IPS-15b (cell line): Measurements from ENCODE around the gene PPP1R3D.

Experiments
- H3K27me3 ChIP-seq: one replicate; pipeline ENCODE4 v1.6.1; 2013; ENCODE audit warnings: low read length; ENCODE audit not compliant: control insufficient read depth, insufficient read depth
- H3K36me3 ChIP-seq: one replicate; pipeline ENCODE4 v1.6.1; 2013; ENCODE audit warnings: low read length; ENCODE audit not compliant: control insufficient read depth, insufficient read depth
- H3K4me1 ChIP-seq: one replicate; pipeline ENCODE4 v1.6.1; 2013; ENCODE audit warnings: mild to moderate bottlenecking, low read length; ENCODE audit not compliant: control insufficient read depth, insufficient read depth
- H3K4me3 ChIP-seq: one replicate; pipeline ENCODE4 v1.5.1; 2013; ENCODE audit warnings: low read depth, low read length
- H3K9ac ChIP-seq: one replicate; pipeline ENCODE4 v1.6.1; 2013; ENCODE audit warnings: low read depth, mild to moderate bottlenecking, low read length
- H3K9me3 ChIP-seq: one replicate; pipeline ENCODE4 v1.6.1; 2013; ENCODE audit warnings: mild to moderate bottlenecking, low read length; ENCODE audit not compliant: control insufficient read depth, insufficient read depth

The PPP1R3D gene

DNA sequence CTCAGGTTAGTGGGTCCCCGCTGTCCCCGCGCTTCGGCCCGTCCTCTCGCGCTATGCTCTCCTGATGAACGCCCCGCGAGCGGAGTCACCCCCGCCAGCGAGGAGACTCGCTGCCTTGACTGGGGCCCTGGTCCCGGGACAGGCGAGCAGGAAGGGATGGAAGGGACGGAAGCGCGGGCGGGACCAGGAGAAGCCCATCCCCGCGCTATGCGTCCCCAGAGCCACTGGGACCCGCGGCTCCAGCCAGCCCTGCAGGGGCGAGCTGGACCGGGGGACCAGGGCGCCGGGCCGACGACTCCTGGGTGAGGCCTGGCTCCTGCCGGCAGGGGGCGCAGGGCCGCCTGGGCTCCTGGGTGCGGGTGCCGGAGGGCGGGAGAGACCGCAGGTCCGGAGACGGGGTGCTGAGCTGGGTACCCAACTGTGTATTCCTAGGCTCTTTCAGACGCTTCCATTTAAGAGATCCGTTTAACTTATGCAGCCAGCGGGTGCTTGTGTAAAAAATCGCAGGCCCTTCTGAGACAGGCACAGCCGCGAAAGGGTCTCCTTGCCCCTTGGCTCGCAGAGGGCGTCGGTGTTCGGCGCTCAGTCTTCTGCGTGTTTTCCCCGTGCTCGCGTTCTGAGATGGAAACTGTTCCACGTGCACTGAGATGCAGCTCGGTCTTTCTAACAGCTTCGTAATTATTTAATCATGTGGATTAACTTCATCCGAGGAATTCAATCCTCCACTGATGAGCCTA is 6.1 kb downstream of the PPP1R3D start:
- no peaks in the 10 kb centered on the region for H3K4me1 ChIP-seq

DNA sequence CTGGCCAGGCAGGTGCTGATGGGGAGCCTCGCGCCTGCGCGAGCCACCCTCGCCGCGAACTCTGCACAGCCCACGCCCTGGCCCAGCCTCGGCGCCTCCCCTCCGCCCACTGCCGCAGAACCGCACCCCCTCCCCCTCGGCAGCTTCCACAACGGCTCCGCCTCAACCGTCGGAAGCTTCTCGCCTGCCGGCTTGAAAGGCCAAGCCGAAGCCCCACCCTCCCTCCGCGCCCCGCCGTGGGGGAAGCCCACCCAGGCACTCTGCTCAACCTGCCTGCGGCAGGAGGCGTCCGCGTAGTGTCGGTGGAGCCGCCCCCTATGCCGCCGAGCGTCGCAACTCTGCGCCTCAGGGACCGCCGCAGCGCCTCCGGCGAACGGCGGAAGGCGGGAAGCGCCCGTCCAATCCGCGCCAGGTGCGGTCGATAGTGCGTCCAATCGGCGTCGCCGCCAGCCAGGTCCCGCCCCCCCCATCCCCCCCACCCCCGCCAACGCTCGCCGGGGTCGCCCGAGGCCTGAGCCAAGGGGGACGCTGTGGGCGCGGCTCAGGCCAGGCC is 6.7 kb downstream of the PPP1R3D start, which contains the start of gene SYCP2:
TSS of gene SYCP2 (minus strand) at position 342 of the 553 bp plus-strand sequence. CDS start 11,224 bp downstream, outside the sequence.
- H3K4me1 ChIP-seq = no peaks in the 10 kb centered on the region
- no peak within 1 kb of the TSS for H3K9ac ChIP-seq
- H3K9me3 ChIP-seq = no peaks in the 10 kb centered on the region
- no peaks in the 10 kb centered on the region for H3K36me3 ChIP-seq
- peaks cover 40% of the 10 kb centered on the region for H3K27me3 ChIP-seq
- H3K4me3 ChIP-seq = peak within 1 kb of the TSS; percentile 46

More for the DNA sequence above, 6.1 kb downstream of the PPP1R3D start:
- Histone ChIP-seq H3K27me3 (peaks cover 47% of the 10 kb centered on the region), H3K9me3 (peaks cover 3% of the 10 kb centered on the region), H3K9ac (no peak overlapping the region), H3K4me3 (peak overlapping the region; percentile 46), H3K36me3 (peaks cover 3% of the 10 kb centered on the region)

DNA sequence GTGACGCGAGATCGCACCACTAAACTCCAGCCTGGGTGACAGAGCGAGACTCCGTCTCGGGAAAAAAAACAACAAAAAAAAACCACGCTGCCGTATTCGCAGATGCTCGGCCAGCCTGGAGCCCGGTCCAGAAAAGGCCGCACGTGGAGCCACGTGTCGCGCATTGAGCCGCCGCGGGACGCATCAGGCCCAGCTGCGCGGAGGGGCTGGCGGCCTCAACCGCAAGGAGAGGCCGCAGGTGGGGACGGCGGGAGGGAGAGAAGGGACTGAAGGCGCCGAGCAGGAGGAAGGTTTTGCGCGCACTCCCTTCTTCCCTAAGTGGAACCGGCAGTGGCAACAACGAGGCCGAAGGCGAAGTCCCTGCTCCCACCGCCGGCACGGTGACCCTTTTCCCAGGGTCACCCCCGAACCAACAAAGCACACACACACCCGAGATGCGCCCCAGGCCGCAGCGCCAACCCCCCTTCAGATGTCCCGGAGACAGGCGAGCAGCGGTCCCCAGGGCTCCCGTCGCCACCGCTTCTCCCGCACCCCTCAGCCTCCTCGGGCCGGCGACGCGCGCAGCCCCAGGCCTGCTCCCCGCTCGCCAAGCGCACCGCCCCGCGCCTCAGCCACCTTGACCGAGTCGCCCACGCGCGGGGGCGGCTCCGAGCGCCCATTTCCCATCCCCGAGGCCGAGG is 7.3 kb downstream of the PPP1R3D start:
- Histone ChIP-seq H3K36me3 (no peaks in the 10 kb centered on the region), H3K9me3 (no peaks in the 10 kb centered on the region), H3K4me3 (no peak overlapping the region), H3K27me3 (peaks cover 34% of the 10 kb centered on the region), H3K4me1 (no peaks in the 10 kb centered on the region), H3K9ac (no peak overlapping the region)

DNA sequence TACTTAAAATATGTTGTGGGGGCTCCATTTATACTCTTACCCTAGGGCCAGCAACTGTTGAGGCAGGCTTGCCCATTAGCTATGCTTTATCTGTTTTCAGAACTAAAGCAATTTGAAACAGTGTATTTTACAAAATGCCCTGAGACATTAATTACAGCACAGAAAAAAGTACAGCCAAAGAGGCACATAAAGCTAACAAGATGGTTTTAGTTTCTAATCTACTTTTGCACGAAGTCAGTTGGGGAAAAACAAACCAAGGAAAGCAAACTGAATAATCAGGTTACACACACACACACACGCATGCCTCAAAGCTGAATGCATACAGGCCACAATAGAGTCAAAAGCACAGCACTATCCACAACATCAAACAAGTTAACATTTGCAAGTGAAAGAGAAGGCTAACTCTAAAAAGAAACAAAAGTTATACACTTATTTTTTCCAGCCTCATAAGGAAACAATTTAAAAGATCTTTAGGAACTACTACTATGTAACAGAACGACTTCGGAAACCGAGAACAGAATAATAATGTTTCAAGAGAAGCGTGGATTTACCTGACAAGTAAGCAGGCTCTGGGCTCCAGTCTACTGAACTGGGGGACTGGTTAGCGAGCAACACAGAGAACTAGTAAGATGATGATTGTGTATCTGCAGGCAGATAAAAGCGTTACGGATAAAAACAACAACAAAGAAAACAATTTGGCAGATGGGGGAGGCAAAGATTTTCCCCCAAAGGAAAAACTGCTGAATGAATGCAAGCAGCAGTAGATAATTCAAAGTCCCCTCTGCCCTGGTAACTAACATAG is 8.4 kb downstream of the PPP1R3D start:
- Histone ChIP-seq H3K4me1 (no peaks in the 10 kb centered on the region), H3K9me3 (no peaks in the 10 kb centered on the region), H3K9ac (no peak overlapping the region), H3K4me3 (no peak overlapping the region), H3K27me3 (peaks cover 28% of the 10 kb centered on the region), H3K36me3 (no peaks in the 10 kb centered on the region)

DNA sequence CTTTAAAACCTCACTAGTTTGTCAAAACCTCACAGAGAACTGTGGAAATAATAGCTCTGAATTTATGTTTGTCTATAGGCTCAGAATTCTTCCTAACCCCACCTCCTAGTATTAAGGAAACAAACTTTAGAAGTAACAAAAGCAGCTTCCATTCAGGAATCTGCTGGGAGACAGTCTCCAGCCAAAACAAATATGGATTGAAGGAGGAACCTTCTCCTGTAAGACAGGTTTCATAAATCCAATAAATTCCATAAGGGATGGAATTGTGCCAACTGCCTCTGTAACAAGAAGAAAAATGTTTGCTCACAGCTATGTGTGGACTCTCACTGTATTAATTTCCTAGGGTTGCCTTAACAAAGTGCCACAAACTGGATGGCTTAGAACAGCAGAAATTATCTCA is 14.2 kb downstream of the PPP1R3D start:
- H3K9me3 ChIP-seq = no peaks in the 10 kb centered on the region
- H3K27me3 ChIP-seq = no peaks in the 10 kb centered on the region
- no peaks in the 10 kb centered on the region for H3K4me1 ChIP-seq
- H3K4me3 ChIP-seq = no peak overlapping the region
- H3K9ac ChIP-seq = no peak overlapping the region
- no peaks in the 10 kb centered on the region for H3K36me3 ChIP-seq

DNA sequence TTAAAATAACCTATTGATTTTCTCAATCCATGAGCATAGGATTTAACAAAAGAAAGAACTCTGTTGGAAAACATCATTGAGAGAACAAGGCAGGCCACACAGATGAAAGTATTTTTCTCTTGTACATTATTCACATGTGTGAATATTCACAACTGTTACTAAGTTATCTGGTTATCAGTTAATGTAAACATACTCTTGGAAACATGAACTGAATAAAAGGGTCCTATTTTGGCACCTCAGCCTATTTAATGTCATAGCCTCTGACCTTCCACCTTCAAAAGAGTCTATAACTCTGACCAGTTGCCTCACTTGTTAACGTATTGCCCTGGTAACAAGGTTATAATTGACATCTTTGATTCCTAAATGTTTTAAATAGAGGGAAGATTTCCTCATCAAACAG is 14.7 kb downstream of the PPP1R3D start:
- Histone ChIP-seq H3K9me3 (no peaks in the 10 kb centered on the region), H3K9ac (no peak overlapping the region), H3K4me3 (no peak overlapping the region), H3K36me3 (no peaks in the 10 kb centered on the region), H3K27me3 (no peaks in the 10 kb centered on the region), H3K4me1 (no peaks in the 10 kb centered on the region)

DNA sequence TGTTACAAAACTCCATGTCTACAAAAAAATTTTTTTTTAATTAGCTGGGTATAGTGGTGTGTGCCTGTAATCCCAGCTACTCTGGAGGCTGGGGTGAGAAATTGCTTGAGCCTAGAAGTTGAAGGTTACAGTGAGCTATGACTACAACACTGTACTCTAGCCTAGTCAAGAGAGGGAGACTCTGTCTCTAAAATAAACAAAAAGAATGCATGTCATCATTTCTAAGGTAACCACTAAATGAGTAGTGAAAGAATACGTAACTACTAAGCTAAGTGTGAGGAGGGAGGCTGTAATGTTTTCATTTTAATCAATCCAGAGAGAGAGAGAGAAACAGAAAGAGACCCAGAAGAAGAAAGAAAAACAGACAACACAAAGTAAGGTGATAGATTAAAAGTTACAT is 16.6 kb downstream of the PPP1R3D start:
- no peak overlapping the region for H3K9ac ChIP-seq
- no peaks in the 10 kb centered on the region for H3K27me3 ChIP-seq
- no peak overlapping the region for H3K4me3 ChIP-seq
- no peaks in the 10 kb centered on the region for H3K36me3 ChIP-seq
- H3K9me3 ChIP-seq = no peaks in the 10 kb centered on the region
- no peaks in the 10 kb centered on the region for H3K4me1 ChIP-seq

DNA sequence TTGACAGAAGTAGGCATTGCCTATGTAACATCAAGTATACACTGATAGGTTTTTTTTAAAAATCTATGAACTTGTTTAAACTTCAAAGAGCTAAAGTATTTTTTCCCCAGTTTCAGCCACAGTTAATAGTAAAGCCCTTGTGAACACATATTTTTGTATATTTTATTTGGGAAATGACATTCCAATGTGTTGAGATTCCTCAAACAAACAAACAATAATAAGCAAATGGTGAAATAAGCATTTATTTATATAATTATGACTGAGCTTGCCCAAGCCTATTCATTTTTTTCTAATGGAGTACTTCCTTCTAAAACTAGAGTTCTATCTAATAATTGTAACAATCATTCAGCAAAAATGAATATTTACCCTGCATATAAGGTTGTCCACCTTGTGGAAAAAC is 19.2 kb downstream of the PPP1R3D start:
- Histone ChIP-seq H3K36me3 (no peaks in the 10 kb centered on the region), H3K9me3 (no peaks in the 10 kb centered on the region), H3K4me3 (no peak overlapping the region), H3K4me1 (no peaks in the 10 kb centered on the region), H3K9ac (no peak overlapping the region), H3K27me3 (no peaks in the 10 kb centered on the region)

DNA sequence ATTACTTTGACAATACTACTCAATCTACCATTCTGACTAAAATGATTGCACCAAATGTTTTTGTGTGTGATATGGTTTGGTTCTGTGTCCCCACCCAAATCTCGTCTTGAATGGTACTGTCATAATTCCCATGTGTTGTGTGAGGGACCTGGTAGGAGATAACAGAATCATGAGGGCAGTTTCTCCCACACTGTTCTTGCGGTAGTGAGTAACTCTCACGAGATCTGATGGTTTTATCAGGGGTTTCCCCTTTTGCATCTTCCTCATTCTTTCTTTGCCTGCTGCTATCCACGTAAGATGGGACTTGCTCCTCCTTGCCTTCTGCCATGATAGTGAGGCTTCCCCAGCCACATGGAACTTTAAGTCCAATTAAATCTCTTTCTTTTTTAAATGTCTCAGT is 27.5 kb downstream of the PPP1R3D start:
- Histone ChIP-seq H3K4me3 (no peak overlapping the region), H3K36me3 (no peaks in the 10 kb centered on the region), H3K4me1 (no peaks in the 10 kb centered on the region), H3K9me3 (no peaks in the 10 kb centered on the region), H3K27me3 (no peaks in the 10 kb centered on the region), H3K9ac (no peak overlapping the region)

DNA sequence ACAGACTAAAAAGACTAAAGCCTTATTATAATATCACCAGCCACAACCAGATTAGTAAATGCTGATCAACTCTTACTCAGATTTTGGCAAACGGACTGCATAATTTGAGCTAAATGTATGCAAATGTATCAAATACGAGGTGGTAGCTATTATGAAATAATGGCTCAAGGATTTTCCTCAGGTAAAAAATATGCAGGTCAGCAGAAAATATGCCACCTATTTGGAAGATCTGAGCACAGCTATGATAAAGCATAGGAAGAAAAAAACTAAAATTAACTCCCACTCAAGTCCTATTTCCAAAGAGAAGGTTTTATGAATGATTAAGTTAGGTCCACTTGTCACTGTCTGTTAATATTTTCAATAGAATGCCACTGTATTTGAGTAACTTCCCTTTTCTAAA is 29.1 kb downstream of the PPP1R3D start:
- Histone ChIP-seq H3K27me3 (no peaks in the 10 kb centered on the region), H3K9ac (no peak overlapping the region), H3K4me3 (no peak overlapping the region), H3K4me1 (no peaks in the 10 kb centered on the region), H3K9me3 (no peaks in the 10 kb centered on the region), H3K36me3 (no peaks in the 10 kb centered on the region)

DNA sequence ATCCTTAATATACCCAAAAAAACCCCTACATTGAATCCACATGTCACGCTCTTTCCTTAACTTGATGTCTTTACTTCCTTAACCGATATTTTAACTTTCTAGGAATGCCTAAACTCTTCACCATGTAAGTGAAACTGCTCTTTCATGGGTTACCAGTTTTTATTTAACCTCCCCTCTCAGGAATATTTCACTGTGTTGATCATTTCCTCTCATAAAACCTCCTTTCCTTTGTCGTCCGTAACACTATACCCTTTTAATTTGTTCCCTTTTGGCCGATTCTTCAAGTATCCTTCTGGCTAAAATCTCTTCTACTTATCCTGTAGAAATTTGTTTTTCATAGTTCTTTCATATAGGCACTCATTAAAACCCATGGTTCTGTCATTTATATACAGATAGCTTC is 31.2 kb downstream of the PPP1R3D start:
- Histone ChIP-seq H3K4me3 (no peak overlapping the region), H3K27me3 (no peaks in the 10 kb centered on the region), H3K9ac (no peak overlapping the region), H3K4me1 (no peaks in the 10 kb centered on the region), H3K36me3 (no peaks in the 10 kb centered on the region), H3K9me3 (no peaks in the 10 kb centered on the region)
